ENCODE results near the gene TXNL4A.

The TXNL4A gene

GRCh38 chr18:79948719-79949411, 39.5 kb downstream of the TXNL4A start:
- no peak for DNase-seq (ENCODE audit: low spot score)

GRCh38 chr18:79947881-79948610, 40.3 kb downstream of the TXNL4A start:
- DNase-seq (ENCODE audit: low spot score) = no peak

GRCh38 chr18:79947054-79947755, 41.2 kb downstream of the TXNL4A start:
- DNase-seq (ENCODE audit: low spot score) = no peak

- no peak for DNase-seq (ENCODE audit: low spot score)
Observed at GRCh38 chr18:79945118-79946042, 43.0 kb downstream of the TXNL4A start.

GRCh38 chr18:79944746-79945117, 43.6 kb downstream of the TXNL4A start:
- DNase-seq (ENCODE audit: low spot score) = no peak

GRCh38 chr18:79944126-79944731, 44.1 kb downstream of the TXNL4A start:
- DNase-seq (ENCODE audit: low spot score) = no peak

- no peak for DNase-seq (ENCODE audit: low spot score)
Observed at GRCh38 chr18:79943608-79944125, 44.7 kb downstream of the TXNL4A start.

- DNase-seq (ENCODE audit: low spot score) = no peak
Observed at GRCh38 chr18:79942786-79943607, 45.4 kb downstream of the TXNL4A start.

- DNase-seq (ENCODE audit: low spot score) = no peak
Observed at GRCh38 chr18:79942211-79942610, 46.2 kb downstream of the TXNL4A start.

- no peak for DNase-seq (ENCODE audit: low spot score)
Observed at GRCh38 chr18:79941473-79942119, 46.8 kb downstream of the TXNL4A start.

- no peak for DNase-seq (ENCODE audit: low spot score)
Observed at GRCh38 chr18:79940814-79941472, 47.4 kb downstream of the TXNL4A start.

- DNase-seq (ENCODE audit: low spot score) = no peak
Observed at GRCh38 chr18:79940126-79940813, 48.1 kb downstream of the TXNL4A start.

GRCh38 chr18:79939096-79939495, 49.3 kb downstream of the TXNL4A start:
- no peak for DNase-seq (ENCODE audit: low spot score)

- no peak for DNase-seq (ENCODE audit: low spot score)
Observed at GRCh38 chr18:79938196-79938595, 50.2 kb downstream of the TXNL4A start.

GRCh38 chr18:79937103-79937860, 51.1 kb downstream of the TXNL4A start:
- no peak for DNase-seq (ENCODE audit: low spot score)

- DNase-seq (ENCODE audit: low spot score) = no peak
Observed at GRCh38 chr18:79936641-79937040, 51.7 kb downstream of the TXNL4A start.

- no peak for DNase-seq (ENCODE audit: low spot score)
Observed at GRCh38 chr18:79935925-79936324, 52.4 kb downstream of the TXNL4A start.

GRCh38 chr18:79935499-79935898, 52.9 kb downstream of the TXNL4A start:
- no peak for DNase-seq (ENCODE audit: low spot score)

Measured in HuH-7.5 (cell line).